Measurements from ENCODE around the gene MRGPRX1. TPM values are rescaled to one million over a fixed set of nuclear protein-coding genes. Genes with fewer than 3 reads are reported as not detected.

The MRGPRX1 gene
- polyA plus RNA-seq, 2 donors: not detected

GRCh38 chr11:18890615-18891014 is 48.6 kb downstream of the MRGPRX1 start:
- Histone ChIP-seq H3K27ac (ENCODE audit: low read depth in 2 of 2, low read length in 1 of 2) (no peak overlapping the region), H3K4me1 (ENCODE audit: control insufficient read depth in 2 of 2, insufficient read depth in 2 of 2, low read length in 1 of 2) (no peaks in the 10 kb centered on the region), H3K27me3 (ENCODE audit: control insufficient read depth in 1 of 2, insufficient read depth in 2 of 2, low read length in 2 of 2) (no peaks in the 10 kb centered on the region), H3K4me3 (ENCODE audit: low read depth in 1 of 2, low read length in 2 of 2) (no peak overlapping the region), H3K9me3 (ENCODE audit: control insufficient read depth in 2 of 2, insufficient read depth in 1 of 2, low read depth in 1 of 2, low read length in 1 of 2) (no peaks in the 10 kb centered on the region), H3K36me3 (ENCODE audit: control insufficient read depth in 2 of 2, insufficient read depth in 2 of 2, low read length in 1 of 2) (no peaks in the 10 kb centered on the region)
- WGBS, 2 donors: 51 to 59% methylated on average over 1 of the region's 1 CpG

Other genes with a start within 250 kb of the MRGPRX1 start
- 1 to 10 TPM in 1 of 2 donors, under 1 TPM in 1; 0.78 to 5.5 TPM for gene TMEM86A, start 240.6 kb downstream of the MRGPRX1 start, polyA plus RNA-seq
- gene IGSF22, start 213.2 kb downstream of the MRGPRX1 start, polyA plus RNA-seq: under 1 TPM; 0.02 to 0.18 TPM
- gene PTPN5, start 147.6 kb downstream of the MRGPRX1 start, polyA plus RNA-seq: under 1 TPM; 0.21 to 0.47 TPM
- gene MRGPRX2, start 121.3 kb upstream of the MRGPRX1 start, polyA plus RNA-seq: under 1 TPM in 1 of 2 donors, not detected in 1; 0.02 TPM
- gene ZDHHC13, start 177.8 kb upstream of the MRGPRX1 start, polyA plus RNA-seq: 10 to 100 TPM; 44.3 to 50.1 TPM

All from esophagus (tissue), 2 donors.